ENCODE data around the gene NEURL1. TPM values are rescaled to one million over a fixed set of nuclear protein-coding genes. Genes with fewer than 3 reads are reported as not detected.
A peak's percentile ranks its signal among the peaks of the same experiment; 100 is the strongest.

Gene NEURL1
- total and polyA plus RNA-seq, 10 of the 15 experiments (the other 5 are each of a cell fraction or from before 2014, with no cell fraction given), result 0.02 to 0.05 (median 0.05) TPM; not detected in 6

DNA sequence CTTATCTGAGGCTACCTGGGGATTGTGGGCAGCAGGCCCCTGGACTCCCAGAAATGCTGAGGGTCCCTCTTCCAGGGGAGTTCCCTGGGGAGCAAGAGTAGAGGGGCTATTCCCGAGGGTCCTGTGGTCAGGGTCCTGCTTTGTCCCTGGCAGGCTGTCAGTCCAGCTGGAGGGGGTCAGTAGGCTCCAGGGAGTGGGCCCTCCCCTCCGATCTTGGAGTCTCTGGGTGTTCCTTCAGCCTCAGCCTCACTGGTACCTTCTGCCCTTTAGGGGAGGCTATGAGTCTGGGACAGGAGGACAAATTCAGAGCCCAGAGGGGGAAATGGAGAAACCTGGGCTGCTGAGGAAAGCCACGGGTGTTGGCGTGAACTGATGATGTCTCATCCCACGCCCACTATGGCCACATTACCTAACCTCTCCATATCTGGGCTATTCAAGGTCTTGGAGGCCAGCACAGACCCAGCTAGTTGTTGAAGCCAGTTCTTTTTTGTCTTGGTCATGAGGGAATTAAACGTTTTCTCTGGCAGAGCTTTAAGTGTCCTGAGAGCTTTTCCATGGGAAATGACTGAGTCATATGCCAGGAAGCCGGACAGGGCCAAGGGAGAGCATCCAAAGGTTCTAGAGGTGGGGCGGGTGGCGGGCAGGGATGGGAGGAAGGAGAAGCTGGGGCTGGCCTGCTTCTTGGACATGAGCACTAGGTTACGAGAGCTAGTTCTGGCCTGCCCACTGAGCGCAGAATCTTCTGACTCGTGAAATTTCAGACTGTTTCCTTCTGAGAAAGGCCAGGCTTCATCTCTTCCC lies 47.5 kb upstream of the NEURL1 start:
- Histone ChIP-seq H3K9ac (ENCODE audit: control insufficient read depth, insufficient read depth, low read length) (no peak overlapping the region), H3K9me3 (replicated peaks; ENCODE audit: control insufficient read depth, insufficient read depth, low read length) (no peaks in the 10 kb centered on the region), H3K4me2 (ENCODE audit: control insufficient read depth, insufficient read depth) (no peak overlapping the region), H3K36me3 (ENCODE audit: control insufficient read depth in 2 of 2, insufficient read depth in 2 of 2, low read length in 1 of 2) (peaks cover 38 to 44% of the 10 kb centered on the region in 2 experiments), H3K4me1 (ENCODE audit: control insufficient read depth, insufficient read depth, low read length) (peaks cover 13% of the 10 kb centered on the region), H3K4me3 (no peak overlapping the region), H3K27ac (ENCODE audit: control insufficient read depth, insufficient read depth) (no peak overlapping the region), H2AFZ (ENCODE audit: control insufficient read depth, low read depth, low read length) (no peak overlapping the region), H4K20me1 (ENCODE audit: control insufficient read depth, insufficient read depth) (no peaks in the 10 kb centered on the region; the same call in 1 of the 2 replicates), H3K79me2 (ENCODE audit: control insufficient read depth, insufficient read depth, low read length) (peaks cover 20% of the 10 kb centered on the region), H3K27me3 (replicated peaks in 1 of 2; ENCODE audit: control insufficient read depth in 2 of 2, insufficient read depth in 2 of 2, low read length in 1 of 2) (no peaks in the 10 kb centered on the region)
- TSS peak; percentile 46 for BruUV-seq (replicated peaks)
- in situ Hi-C loops (cut with MboI) (no loop called here), intact Hi-C loops (cut with micrococcal nuclease; ENCODE audit: unreplicated experiment) (loop anchor here (5.0 kb wide), 1 partner anchor 36 kb away; no protein-coding TSS in a partner anchor)
- WGBS (ENCODE audit: insufficient coverage, insufficient replicate concordance, low lambda C conversion rate, missing lambda C conversion rate), result 66% methylated on average over 11 of the region's 12 CpGs
- ATAC-seq (no peak), FAIRE-seq (no peak), DNase-seq (ENCODE audit: low read depth, low spot score) (no peak)
- no peak for TF ChIP-seq SUPT20H (IDR thresholded peaks at IDR 0.05; ENCODE audit: borderline replicate concordance, control insufficient read depth, low read depth, low read length)
- ChIA-PET POLR2A (interaction anchor here (2.1 kb wide), 1 partner anchor 24 kb away, joined by 6 read pairs; no protein-coding TSS in a partner anchor), RAD21 (ENCODE audit: unreplicated experiment) (interaction anchor here (1.0 to 2.5 kb wide), 2 partner anchors 20 to 37 kb away, joined by 3 to 7 read pairs; no protein-coding TSS in a partner anchor), CTCF (interaction anchor here (1.6 to 17.8 kb wide), 3 partner anchors 26 to 39 kb away, joined by 4 to 163 read pairs (median 7); partner anchors contain the start of gene CALHM3), SMC1A (ENCODE audit: uncharacterized antibody, unreplicated experiment) (interaction anchor here (0.7 to 9.6 kb wide), 3 partner anchors 9 to 35 kb away, joined by 3 to 124 read pairs (median 3); no protein-coding TSS in a partner anchor)

DNA sequence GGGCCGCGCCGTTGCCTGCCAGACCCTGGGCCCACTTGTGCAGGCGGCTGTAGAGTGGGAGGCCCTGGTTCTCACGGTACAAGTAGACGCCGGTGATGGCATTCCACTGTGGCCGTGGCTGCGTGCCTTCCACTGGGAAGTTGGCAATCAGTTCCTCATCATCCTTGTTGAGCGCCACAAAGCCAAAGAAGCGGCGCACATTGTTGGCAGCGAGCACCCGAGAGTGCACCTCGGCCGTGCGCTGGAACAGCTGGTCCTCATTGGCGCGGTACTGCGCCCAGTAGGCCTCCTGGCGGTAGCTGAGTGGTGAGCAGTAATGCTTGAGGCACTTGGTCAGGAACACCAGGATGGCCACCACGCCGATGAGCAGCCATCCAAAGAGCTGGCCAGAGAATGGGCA lies 46.3 kb upstream of the NEURL1 start:
- POLR2A ChIA-PET, result no interaction called here
- H3K27ac ChIP-seq (ENCODE audit: control insufficient read depth, insufficient read depth), result no peak overlapping the region

More for the DNA sequence above, 46.3 kb upstream of the NEURL1 start:
- FAIRE-seq, result no peak
- Histone ChIP-seq H4K20me1 (ENCODE audit: control insufficient read depth, insufficient read depth) (no peaks in the 10 kb centered on the region; the same call in 1 of the 2 replicates), H3K9me3 (replicated peaks; ENCODE audit: control insufficient read depth, insufficient read depth, low read length) (no peaks in the 10 kb centered on the region), H3K9ac (ENCODE audit: control insufficient read depth, insufficient read depth, low read length) (no peak overlapping the region), H3K79me2 (ENCODE audit: control insufficient read depth, insufficient read depth, low read length) (peaks cover 30% of the 10 kb centered on the region), H2AFZ (ENCODE audit: control insufficient read depth, low read depth, low read length) (no peak overlapping the region), H3K36me3 (ENCODE audit: control insufficient read depth in 2 of 2, insufficient read depth in 2 of 2, low read length in 1 of 2) (peaks cover 36 to 37% of the 10 kb centered on the region in 2 experiments), H3K4me1 (ENCODE audit: control insufficient read depth, insufficient read depth, low read length) (peaks cover 17% of the 10 kb centered on the region), H3K4me3 (no peak overlapping the region), H3K27me3 (replicated peaks in 1 of 2; ENCODE audit: control insufficient read depth in 2 of 2, insufficient read depth in 2 of 2, low read length in 1 of 2) (no peaks in the 10 kb centered on the region), H3K4me2 (ENCODE audit: control insufficient read depth, insufficient read depth) (no peak overlapping the region)
- SMC1A ChIA-PET (ENCODE audit: uncharacterized antibody, unreplicated experiment), result interaction anchor here (9.6 kb wide), 1 partner anchor 27 kb away, joined by 124 read pairs; no protein-coding TSS in a partner anchor
- RAD21 ChIA-PET (ENCODE audit: unreplicated experiment), result interaction anchor here (7.1 kb wide), 2 partner anchors 20 to 29 kb away, joined by 55 to 73 read pairs; no protein-coding TSS in a partner anchor
- TF ChIP-seq MTA3 (IDR thresholded peaks at IDR 0.05; ENCODE audit: borderline replicate concordance, low read length) (no peak), POLR2A (IDR thresholded peaks at IDR 0.05; ENCODE audit: low read depth, low read length) (peak; percentile 70), ZNF24 (IDR thresholded peaks at IDR 0.05) (no peak)
- no peak for DNase-seq (ENCODE audit: low read depth, low spot score)
- in situ Hi-C loops (cut with MboI) (no loop called here), intact Hi-C loops (cut with micrococcal nuclease; ENCODE audit: unreplicated experiment) (loop anchor here (5.0 kb wide), 1 partner anchor 35 kb away; no protein-coding TSS in a partner anchor)
- WGBS (ENCODE audit: insufficient coverage, insufficient replicate concordance, low lambda C conversion rate, missing lambda C conversion rate), result 95% methylated on average over 23 of the region's 23 CpGs
- no TSS peak for BruUV-seq (replicated peaks)
- CTCF ChIA-PET, result interaction anchor here (17.8 kb wide), 1 partner anchor 31 kb away, joined by 163 read pairs; the partner anchor contains the start of gene CALHM3
- no peak for ATAC-seq

Measured in GM12878 (cell line).